SIG-M5 treated with dmso at 0.1 percent for 504 hours (cell line): Measurements from ENCODE around the gene FAM13A.

ENCODE experiments used
- DNase-seq: peaks from one replicate; lab custom pipeline; 2025; ENCODE audit not compliant: unreplicated experiment; lab: John Stamatoyannopoulos, UW

FAM13A gene

DNA sequence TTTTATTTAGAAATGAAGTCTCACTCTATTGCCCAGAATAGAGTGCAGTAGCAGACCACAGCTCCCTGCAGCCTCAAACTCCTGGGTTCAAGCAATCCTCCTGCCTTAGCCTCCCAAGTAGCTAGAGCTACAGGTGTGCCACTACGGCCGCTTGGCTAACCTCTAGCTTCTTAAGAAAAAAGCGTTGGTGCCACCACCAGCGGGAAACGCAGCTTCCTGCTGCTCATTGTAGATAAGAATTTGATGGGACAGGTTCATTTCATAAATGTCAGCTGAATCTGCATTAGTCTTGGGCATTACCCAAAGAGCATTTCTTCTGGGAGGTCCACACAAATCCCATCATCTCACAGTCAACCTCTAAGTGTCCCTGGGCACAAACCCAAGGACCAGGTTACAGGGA lies 326.2 kb downstream of the FAM13A start:
- DNase-seq = no peak

DNA sequence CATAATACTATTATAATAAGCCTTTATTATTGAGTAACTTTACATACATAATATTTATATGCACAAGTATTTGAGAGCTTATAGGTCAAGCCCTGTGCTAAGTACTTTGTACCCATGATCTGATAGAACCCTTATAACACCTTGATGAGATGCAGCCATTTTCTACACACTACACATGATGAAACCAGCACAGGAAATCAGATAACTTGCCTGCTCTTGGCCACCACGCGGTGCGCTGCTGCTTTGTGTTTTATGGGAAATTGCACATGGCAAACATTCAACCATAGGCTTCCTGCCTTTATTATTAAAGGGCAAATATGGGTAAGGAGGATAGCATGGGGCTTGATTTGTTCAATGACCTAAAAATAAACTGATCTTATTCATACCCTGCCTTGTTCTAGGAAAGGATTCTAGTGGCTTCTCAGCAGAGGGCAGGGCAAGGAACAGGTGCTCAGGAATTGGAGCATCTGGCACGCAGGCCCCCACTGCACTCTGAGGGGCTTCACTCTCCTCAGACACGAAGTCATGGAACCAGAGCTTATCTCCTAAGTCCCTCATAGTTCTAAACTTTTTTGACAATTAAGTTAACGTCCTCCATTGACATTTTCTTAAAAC lies 327.7 kb downstream of the FAM13A start:
- no peak for DNase-seq

DNA sequence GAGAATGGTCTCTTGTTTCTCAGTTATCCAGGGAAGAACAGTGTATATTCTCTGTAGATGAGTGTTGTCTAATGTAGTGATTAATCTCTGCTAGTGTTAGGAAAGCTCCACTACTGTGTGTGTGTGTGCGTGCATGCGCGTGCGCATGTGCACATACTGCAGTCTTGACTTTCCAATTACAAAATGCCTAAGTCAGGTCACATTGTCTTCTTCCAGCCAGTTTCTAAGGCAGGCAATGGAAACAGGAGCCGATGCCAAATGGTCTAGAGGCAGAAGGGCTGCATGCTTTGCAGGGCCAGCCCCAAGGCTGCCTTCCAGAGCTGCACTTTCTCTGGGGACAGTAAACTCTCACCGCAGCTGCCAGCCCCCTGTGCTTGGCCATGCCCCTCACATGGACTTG lies 328.8 kb downstream of the FAM13A start:
- no peak for DNase-seq

DNA sequence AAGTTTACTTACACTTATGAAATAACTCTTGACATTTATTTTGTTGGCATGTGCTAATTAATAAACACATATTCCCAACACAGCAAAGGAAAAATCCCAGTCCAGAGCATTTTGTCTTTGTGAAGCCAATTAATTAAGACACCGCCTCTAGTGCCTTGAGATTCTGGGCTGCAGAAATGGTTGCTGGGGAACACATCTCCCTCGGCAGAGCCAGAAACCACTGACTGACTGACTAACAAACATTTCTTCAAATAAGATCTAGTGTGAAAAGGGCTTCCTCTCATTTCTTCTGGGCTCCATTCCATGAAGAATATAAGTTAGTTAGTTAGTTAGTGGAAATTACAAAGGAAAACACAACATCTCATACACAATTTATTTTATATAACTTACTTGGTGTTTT lies 331.0 kb downstream of the FAM13A start:
- no peak for DNase-seq

DNA sequence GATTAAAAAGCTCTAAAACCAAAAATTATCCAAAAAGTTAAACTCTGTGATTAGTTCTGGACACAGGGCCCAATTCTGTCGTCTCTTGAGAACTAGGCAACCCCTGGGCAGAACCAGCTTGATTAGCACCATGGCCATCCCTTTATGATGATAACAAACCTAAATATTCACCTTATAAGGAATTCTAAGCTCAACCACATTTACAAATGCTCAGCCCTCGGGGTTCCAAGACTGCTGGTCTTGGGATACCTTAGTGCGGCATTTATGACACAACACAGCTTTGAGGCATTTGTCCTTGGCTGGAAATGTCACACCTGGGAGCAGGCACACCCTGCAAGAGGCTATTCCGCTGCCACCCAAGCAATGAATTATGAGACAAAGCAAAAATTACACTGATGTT lies 331.8 kb downstream of the FAM13A start:
- no peak for DNase-seq

DNA sequence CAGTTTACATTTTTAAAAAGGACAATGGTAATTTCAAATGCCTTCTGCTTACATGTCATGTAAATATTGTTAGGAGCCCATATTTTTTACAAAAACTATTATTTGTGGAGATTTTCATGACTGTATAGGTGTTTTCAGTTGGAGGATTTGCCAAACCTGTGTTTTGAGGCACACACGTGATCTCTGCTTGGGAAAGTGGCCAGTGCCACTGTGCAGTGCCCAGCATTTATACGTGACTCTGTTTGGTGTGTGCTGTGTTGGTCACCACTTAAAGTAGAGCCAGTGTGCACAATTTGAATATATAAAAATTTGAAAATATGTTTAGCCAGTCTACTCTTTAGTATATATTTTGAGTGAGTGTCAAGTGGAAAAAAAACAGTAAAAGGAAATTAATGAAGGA lies 332.6 kb downstream of the FAM13A start:
- no peak for DNase-seq

DNA sequence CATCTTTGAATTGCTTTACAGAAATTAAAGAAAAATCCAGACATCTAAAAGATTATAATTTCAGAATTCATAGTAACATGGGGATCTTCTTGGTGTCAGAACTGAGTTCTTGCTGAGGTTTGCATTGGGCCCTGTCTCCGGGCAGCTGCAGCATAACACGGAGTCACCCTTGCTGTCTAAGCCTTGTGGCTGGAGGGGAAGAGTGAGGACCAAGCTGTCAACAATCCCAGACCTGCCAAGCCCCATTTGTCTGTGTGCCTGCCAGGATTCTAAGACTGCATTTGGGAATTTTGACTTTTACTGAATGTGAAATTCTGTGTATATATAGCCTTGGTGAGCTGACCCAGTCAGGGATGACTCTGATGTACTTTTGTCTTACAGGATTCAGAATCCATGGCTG lies 334.2 kb downstream of the FAM13A start:
- no peak for DNase-seq

DNA sequence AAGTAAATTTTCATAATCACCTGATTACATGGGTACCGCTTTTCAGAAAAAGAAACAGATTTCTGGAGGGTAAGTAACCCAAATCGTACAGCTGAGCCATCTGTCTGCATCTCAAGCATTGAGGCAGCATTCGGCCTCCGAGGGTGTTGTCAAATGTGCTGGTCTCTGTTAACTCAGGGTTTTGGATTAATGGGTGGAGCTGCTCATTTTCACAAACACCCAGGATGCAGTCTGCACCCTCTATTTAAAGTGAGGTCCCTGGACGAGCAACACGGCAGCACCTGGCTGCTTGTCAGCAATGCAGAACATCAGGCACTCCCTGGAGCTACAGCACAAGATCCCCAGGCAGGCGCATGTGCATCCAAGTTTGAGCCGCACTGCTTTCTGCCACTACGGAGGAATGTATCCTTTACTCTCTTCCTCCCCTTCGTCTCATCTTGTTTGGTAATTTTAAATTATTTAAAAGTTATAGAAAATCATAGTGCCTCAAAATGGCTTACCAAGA lies 334.7 kb downstream of the FAM13A start:
- DNase-seq = no peak

DNA sequence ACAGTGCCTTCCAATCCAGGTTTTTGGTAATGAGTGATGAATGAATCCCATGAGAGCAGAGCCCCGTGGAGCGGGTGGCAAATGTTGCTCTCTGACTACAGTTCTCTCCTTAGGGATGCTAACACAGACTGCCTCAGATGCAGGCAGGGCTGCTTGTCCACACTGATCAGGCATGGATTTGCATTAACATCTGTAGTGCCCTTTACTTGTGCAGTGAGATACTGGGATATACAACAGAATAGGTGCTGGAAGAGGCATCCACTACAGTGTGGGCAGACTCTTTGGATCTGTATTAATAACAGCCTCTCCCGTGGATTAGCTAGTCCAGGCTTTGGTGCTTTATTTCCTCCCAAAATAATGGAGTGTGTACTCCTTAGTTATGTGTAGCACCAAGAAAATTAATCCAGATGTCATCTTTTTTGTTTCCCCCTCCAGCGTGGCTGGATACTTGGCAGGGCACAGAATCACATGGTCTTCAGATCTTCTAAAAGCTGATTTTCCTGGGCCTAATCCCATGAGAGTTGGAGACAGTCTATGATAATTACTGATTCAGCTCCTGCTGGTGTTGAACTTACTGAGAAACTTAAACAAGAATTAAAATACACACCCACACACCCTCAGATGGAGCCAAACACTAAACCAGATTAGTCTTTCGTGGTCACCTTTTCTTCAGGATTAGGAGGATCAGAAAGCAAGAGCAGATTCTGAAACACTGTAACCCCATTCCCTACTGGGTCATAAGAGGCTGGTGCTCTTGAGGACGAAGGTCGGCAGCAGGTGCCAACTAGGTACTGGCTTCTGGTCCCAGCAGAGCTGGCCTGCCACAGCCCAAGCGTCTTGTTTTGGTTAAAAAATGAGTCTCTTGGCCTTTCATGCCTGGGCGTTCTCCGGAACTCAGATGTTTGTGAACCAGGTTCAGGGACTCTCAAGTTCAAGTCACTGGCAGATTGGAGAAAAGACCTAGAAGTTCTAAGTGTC lies 336.2 kb downstream of the FAM13A start:
- no peak for DNase-seq

DNA sequence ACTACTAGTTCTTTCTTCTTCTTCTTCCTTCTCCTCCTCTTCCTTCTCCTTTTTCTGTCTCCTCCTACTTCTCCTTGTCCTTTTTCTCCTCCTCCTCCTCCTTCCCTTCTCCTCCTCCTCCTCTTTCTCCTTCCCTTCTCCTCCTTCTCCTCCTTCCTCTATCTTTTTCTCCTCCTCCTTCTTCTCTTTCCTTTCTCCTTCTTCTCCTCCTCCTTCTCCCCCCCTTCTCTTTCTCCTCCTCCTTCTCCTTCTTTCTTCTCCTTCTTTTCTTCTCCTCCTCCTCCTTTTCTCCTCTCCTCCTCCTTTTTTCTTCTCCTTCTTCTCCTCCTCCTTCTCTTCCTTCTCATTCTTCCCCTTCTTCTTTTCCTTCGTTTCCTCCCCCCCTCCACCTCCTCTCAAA lies 337.6 kb downstream of the FAM13A start:
- DNase-seq = no peak

DNA sequence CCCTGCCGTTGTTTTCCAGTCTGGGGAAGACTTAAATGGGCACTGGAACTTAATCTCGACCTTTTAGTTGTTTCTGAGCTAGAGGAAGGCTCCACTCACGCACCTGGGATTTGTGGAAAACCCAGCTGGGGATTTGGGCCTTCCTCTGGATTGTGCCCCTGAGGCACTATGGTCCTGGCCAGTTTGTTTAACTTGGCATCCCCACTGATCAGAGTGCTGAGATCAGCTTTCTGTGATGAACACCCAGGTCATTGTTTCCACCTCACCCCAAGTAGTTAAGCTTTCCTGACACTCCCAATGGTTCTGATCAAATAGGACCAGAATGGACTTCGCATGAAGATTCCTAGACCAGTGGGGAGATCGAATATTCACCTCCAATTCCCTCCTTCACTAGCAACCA lies 338.9 kb downstream of the FAM13A start:
- no peak for DNase-seq

DNA sequence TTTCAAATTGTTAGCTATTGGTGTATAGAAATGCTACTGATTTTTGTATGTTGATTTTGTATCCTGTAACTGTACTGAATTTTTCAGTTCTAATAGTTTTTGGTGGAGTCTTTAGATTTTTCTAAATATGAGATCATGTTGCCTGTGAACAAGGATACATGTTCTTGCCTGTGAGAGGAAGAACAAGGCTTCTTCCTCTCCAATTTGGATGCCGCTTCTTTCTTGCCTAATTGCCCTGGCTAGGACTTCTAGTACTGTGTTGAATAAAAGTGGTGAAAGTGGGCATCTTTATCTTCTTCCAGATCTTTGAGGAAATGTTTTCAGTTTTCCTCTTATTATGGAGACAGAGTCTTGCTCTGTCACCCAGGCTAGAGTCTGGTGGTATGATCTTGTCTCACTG lies 343.2 kb downstream of the FAM13A start:
- no peak for DNase-seq

DNA sequence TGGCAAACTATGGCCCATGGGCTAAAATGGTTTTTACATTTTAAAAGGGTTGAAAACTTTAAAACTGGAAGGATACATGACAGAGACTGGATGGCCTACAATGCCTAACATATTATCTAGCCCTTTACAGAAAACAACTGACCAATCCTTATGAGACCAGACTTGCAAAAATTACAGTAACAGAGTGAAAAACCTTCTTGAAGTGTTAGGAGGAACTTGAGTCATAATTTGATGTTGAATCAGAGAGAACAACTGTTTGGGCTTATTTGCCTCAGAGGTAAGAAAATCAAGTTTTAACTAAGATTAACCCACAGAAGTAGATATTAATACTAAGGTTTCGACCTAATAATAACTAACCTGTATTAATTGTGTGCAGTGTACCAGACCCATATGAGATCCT lies 347.0 kb downstream of the FAM13A start:
- no peak for DNase-seq

DNA sequence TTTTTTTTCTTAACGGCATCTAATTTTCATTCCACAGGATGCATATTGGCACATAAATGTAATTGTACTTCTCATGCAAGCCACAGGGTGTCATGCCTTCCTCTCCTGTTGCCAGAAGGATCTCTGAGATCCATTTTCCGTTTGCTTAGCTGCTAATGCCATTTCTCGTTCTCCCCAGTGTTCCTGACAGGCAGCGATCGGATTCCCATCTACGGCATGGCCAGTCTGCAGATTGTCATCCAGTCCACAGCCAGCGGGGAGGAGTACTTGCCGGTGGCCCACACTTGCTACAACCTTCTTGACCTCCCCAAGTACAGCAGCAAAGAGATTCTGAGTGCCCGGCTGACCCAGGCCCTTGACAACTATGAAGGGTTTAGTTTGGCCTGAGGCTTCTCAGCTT lies 350.4 kb downstream of the FAM13A start:
- peak; percentile 3 for DNase-seq

DNA sequence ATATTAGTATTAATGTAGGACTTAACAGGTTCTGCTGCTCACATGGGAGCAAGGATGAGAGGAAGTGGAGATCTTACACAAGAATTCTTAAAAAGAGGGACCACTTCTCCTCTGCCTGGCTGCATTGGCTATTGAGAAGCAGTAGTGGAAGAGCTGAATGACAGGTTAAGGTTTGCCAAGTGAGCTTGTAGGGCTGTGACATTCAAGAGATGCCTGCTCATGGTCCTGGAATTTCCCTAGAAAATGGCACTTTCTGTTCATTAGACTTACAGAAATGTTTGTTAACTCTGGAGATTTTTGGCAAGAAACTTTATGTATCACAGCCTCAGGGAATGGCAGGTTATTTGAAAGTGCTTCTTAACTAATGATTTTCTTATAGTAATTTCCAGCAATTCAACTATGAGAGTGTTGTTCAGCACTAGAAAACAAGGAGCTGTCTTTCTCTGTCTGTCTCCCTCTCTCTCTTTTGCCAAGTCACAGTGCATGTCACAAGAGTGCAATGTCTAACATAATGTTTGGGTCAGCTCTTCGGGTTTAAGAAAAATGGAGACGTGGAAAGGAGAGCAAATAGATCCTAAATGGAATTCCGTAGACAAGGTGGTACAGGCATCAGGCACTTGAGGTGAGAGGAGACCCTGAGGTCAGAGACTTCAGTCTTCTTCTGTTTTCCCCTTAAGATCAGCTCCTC lies 351.0 kb downstream of the FAM13A start:
- peak; percentile 7 for DNase-seq

DNA sequence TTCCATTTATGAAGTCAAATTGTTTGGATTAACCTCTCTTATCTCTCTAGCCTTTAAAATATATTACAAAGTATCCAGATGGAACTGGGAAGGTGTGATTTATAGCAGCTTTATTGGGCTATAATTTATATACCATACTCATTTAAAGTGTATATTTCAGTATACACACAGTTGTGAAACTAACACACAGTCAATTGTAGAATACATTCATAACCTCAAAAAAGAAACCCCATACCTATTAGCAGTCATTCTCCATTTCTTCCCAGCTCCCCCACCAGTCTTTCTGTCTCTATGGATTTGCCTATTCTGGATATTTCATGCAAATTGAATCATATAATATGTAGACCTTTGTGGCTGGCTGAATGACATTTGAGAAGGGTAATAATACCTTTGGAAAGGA lies 351.8 kb downstream of the FAM13A start:
- no peak for DNase-seq

DNA sequence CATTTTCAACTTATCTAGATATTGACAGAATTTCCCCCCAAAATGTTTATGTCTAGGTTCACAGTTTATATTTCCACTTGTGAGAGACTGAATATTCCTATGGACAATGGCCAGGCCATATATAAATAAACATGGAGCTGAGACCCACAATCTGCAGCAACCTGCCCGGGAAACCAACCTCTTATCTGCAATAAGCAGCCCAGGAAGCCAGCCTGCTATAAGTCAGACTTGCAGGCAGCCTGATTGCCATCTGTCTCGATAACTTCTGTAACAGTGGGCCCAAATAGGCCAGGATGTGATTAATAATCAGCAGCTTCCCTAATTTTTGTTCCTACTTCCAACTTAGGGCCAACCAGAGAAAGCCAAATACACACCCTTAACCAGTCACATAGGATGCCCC lies 354.2 kb downstream of the FAM13A start:
- no peak for DNase-seq

DNA sequence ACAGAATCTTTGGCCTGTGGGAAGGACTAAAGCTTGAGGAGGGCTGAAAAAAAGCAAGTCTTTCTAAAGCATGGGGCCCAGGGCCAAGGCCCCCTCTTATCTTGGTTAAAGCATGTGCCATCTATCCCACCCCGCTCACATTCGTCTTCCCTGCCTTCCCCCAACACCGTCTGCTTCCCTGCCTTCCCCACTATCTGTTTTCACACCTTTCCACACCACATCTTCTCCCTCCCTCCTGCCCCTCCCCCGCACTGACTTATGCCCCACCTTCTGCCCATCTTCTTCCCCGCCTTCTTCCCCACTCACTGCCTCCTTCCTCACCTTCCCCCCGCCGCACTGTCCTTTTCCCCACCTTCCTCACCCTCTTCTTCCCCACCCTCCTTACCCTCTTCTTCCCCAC lies 358.5 kb downstream of the FAM13A start:
- no peak for DNase-seq

DNA sequence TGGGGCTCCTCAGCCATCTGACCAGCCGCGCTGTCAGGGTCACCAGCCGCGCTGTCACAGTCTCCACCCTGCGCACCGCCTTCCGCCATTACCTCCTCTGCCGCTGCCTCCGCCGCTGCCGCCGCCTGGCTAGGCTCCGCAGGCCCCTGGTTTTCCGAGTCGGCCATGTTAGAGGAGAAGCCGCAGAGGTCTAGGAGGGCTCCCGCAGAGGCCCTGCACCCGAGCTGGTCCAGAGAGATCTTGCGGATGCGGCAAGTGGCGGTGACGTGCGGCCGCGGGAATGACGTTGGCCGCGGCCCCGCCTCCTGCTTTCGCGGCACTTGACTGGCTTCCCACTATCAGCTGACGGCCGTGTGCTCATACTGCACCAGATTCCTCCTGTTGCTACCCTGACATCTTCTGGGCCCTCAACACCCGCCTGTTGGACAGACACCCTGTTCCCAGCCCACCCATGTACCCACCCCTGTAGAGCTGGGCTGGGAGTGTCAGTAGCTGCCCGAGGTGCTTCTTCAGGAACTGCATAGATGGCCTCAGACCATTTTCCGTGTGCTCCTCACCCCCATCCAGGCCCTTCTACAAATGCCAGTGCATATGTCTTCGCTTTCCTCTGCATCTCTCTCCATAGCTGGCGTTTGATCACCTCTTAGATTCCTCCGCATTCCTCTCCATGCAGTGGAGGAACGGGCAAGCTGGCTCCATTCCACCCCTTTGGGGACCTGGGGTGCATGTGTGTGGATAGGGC lies 359.2 kb downstream of the FAM13A start, which contains the start of gene NAP1L5:
Gene NAP1L5, minus strand, starts transcription at position 242 of the 742 bp plus-strand sequence. Its CDS starts 75 bp downstream, at position 167.
- peak; percentile 16 for DNase-seq

DNA sequence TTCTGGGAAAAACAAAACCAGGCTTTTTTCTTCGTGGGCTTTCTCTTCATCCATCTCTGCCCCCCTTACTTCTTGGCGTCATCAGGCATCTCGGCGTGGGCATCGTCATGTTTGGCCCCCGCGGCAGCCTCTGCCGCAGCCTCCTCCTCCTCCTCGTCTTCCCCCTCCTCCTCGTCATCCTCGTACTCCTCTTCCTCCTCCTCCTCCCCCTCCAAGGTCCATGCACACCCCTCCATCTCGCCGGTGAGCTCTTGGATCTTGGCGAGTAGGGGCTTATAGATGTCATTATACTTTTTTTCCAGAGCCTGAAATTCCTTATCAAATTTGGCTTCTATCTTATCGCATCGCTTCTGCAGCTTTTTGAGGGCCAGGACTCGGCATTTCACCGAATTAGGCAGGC lies 359.8 kb downstream of the FAM13A start:
- DNase-seq = no peak

DNA sequence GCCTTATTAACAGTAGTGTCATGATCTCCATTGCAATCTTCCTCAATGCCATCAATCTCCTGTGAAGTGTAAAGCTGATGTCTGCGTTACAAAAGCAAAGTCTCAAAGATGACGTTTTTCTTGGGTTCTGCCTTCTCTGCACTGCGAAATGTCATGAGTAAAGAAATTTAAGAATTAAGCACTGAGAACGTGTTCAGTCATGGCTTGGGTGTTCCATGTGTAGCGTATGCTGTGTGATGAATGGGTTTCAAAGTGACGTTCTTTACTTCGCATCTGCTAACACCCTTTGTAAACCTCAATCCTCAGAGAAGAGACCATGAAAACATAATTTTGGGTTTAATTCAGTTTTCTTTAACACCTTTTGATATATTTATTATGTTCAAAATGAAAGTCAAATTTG lies 360.4 kb downstream of the FAM13A start:
- DNase-seq = no peak
